Occipital lobe (tissue), 2 donors: Measurements from ENCODE around the gene HPSE2. TPM values are rescaled to one million over a fixed set of nuclear protein-coding genes. Genes with fewer than 3 reads are reported as not detected.
"Not testable (repeated sequence)": the region's sequence is repeated elsewhere in the genome, so short reads cannot be mapped to it uniquely, and the experiment has no call there.

Experiments used
- DNase-seq: peaks from one replicate; lab custom pipeline; 2025; lab: John Stamatoyannopoulos, UW
- total RNA-seq: library from RNA; depleted of rRNA; stranded (reverse); fragments of >200 nt; gene quantifications from one replicate; pipeline ENCODE4 v1.2.3, GENCODE V29; 2014

HPSE2 gene
- total RNA-seq, 1 donor from 2014 or later = not detected

DNA sequence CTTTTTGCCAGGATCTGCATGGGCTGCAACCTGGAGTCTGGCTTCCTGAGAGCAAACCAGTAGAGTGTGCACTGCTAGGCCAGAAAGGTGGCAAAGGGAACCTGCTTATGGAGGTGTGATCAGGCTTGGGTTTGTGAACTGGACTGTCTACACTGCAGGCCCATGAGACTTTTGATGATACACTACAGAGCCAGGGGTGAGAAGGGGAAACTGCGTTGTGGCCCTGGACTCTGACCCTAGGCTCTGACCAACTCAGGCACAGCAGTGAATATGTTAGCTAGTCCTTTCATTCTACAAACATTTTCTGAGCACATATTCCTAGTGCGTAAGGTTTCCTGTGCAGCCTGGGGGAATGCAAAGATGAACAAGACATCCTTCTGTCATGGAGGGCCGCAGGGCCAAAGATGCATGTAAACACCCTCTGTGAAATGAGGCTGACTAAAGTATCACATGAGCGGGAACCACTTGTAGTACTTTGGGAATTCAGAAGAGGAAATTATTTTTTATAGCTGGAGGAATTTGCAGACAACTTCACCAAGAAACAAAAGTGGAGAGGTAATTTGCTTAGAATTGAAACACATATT is 725.1 kb downstream of the HPSE2 start:
- DNase-seq = no peak

DNA sequence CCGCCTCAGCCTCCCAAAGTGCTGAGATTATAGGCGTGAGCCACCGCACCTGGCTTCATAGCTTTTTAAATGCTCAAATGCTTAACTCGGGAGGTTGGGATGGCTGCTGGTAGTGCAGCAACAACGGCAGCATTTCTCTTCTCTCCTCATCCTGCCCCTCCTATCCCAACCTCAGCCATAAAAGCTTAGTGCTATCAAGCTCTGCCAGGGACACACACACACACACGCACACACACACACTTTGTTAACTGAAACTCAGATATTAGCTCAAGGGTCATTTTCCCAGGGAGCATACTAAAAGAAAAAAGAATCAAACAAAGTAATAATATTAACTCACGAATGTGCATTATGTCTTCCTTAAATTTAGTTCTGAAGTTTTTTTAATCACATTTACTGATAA is 725.9 kb downstream of the HPSE2 start:
- no peak for DNase-seq

DNA sequence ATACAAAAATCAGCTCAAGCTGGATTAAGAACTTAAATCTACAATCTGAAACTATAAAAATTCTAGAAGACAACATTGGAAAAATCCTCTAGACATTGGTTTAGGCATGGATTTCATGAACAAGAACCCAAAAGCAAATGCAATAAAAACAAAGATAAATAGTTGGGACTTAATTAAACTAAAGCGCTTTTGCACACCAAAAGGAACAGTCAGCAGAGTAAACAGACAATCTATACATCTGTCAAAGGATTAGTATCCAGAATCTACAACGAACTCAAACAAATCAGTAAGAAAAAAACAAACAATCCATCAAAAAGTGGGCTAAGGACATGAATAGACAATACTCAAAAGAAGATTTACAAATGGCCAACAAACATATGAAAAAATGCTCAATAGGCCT is 733.1 kb downstream of the HPSE2 start:
- DNase-seq = not testable (repeated sequence)

DNA sequence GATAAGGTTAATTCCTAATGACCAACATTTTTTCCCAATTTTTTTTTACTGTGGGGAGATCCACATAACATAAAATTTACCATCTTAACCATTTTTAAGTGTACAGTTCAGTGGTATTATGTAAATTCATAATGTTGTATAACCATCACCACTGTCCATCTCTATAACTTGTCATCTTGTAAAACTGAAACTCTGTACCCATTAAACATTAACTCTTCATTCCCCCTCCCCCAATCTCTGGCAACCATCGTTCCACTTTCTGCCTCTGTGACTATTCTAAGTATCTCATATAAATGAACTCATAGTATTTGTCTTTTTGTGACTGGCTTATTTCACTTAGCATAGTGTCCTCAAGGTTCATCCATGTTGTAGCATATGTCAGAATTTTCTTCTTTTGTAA is 742.9 kb downstream of the HPSE2 start:
- no peak for DNase-seq

DNA sequence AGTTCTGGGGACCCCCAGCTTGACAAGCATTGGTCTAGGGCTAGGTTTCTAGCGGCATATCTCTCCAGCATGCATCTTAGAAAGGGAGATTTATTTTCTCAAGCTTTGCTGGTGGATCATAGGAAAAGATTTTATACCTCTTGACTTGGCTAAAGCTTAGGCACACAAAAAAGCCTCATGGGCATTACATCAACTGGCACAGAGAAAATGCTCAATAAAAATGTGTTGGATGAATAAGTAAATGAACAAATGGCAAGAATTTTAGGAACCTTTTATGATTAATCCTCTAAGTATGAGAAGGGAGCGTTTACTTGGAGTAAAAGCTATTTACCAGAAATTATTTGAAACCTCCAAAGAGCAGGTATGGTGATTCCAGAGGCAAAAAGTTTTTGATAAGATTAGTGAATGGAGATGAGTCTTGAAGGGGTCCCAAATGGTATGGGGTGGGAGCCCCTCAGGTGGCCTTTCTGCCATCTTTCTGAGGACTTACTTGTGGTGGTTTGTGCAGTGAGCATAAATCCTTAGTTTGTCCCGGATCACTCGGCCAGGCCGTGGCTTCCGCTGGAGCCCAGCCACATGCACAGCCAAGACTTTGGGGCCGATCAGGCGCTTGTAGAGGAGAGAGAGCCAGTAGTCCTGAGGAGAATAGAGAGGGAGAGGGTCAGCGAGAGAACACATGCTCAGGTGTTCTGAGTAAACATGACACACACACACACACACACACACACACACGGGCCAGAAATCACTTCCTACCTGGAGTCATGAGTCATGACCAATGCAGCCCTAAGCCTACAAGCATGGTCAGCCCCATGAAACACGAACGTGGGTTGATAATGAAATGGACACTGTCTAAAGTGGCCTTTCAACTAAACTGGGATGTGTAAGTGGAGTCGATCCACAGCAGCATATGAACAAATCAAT is 745.8 kb downstream of the HPSE2 start:
- no peak for DNase-seq

DNA sequence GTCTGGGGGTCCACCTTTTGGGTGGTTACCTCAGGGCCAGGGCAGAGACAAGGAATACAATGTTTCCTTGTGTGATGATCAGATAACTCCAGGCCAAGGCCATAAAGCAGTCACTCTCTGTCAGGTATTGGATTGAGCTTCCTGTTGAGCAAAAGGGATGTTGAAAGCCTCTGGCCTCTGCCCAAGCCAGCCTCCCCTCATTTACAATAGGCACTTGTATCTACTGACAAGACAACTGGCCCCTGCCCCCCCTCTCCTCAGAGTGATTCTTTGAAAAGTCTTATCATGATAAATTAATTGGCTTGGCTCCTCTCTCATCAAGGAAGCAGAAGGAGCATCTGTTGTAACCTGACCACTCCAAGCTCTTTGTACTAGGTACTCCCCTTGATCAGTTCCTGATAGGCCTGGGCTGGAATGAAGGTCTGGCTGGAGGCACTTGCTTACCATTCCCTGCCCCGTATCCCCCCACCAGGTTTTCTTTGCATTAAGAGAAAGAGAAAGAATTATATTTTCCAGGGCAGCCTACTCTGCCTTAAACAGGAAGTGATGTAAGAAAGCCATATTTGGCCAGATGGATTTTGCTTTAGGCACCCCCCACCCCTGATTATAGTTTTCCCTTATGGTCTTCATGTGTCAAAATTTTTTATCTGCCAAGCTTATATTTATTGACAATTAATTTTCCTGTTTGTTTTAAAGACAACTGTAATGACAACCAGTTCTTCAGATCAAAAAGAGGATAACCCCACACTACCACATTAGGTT is 746.8 kb downstream of the HPSE2 start:
- no peak for DNase-seq

DNA sequence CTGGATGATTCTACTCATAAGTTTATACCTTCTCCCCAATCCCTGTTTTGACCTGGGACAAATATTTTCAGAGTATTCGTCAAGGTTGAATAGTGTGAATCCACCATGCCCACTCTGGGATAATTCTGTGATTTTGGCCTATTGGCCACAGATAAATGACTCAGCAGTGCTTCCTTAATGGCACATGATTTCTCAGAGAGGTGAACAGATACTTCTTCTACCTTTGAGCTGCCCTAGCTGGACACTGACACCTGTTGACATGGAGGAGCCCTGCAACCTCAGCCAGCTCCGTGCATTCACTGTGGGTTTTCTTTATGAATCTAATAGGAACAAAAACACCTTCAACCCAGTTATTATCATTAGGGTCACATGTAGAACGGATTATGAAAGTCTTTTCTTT is 748.0 kb downstream of the HPSE2 start:
- DNase-seq = no peak

DNA sequence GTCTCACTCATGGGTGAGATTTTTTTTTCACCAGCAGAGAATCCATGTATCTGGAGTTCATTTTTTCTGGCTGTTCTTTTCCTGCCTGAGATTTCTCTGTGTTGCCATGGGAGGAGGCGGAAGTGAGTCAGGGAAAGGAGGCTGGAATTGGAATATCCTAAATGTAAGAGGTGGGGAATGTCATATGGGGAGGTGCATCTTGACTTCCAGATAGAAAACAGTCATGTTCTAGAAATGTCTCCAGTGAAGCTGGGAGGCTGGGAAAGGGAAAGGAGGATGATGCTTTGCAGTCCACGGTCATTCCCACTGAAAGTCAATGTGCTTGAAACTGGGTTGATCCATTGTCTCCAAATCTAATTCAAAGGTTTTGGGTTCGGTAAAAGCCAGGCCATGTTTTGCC is 749.2 kb downstream of the HPSE2 start:
- no peak for DNase-seq

DNA sequence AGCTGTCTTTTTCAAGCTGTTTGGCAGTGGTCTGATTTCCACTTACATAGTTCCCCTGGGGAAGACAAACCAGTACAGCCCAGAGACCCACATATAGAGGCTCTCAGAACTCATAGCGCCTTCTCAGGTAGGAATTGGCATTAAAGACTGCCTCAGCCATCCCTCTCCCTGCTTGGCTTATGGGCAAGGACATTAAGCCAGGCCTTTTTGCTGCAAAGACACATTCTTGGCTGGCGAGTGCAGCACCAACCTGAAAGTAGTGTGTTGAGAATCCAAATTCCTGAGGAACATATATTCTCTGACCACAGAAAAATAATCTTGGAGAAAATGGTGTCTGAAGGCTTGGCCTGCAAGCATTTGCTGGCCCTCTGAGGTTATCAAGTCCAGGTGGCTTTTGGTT is 749.7 kb downstream of the HPSE2 start:
- DNase-seq = no peak

DNA sequence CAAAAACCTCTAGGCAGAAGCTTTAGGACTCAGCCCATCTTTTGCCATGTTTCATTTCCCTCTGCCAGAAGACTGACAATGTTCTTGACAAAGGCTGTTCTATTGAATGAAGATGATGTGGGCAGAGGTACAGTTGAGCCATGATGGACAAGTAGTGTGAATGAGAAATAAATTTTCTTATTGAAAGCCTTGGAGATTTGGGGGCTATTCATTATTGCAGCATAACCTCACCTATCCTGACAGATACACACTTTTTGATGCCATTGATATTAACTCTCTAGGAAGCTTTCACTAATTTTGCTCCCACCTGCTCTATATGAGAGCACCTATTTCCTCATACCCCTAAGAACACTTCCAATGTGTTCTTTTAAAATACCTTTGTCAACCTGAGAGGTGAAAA is 752.0 kb downstream of the HPSE2 start:
- no peak for DNase-seq

DNA sequence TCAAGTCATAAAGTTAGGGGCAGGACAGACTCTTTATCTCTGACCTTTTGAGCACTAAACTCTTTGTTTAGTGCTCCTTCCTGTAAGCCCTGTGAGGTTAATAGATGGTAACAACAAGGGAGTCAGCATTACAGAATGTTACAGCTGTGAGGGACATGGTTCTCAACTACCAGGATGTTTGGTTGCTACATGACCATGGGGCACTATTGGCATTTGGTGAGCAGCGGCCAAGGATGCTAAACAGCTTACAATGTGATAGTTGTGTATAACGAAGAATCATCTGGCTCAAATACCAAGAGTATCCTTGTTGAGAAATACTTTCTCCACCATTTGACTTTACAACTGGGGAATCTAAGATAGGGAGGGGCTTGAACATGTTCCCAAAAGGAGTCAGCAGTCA is 753.6 kb downstream of the HPSE2 start:
- no peak for DNase-seq

DNA sequence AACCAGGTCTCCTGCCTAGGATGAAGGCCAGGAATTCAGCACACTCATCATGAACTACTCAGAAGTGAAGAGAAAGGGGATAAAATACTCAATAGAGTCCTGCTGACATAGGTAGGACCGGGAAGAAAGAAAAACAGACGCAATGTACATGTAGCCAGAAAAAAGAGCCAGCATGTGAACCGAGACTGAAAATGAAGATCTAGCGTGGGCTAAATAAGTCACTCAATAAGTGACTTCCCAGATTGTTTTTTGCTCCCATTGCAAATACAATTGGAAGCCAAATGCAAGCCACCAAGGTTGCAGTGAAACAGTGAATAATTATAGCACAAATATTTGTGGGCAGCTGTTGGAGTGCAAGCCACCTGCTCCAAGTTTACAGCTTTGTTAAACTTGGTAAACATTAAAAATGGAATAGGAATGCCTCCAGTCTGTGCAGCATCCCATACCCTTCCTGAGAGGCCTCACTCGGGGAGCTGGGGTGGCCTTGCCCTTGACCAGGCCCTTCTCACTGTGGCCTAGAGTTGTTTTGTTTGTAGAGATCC is 754.2 kb downstream of the HPSE2 start:
- no peak for DNase-seq

DNA sequence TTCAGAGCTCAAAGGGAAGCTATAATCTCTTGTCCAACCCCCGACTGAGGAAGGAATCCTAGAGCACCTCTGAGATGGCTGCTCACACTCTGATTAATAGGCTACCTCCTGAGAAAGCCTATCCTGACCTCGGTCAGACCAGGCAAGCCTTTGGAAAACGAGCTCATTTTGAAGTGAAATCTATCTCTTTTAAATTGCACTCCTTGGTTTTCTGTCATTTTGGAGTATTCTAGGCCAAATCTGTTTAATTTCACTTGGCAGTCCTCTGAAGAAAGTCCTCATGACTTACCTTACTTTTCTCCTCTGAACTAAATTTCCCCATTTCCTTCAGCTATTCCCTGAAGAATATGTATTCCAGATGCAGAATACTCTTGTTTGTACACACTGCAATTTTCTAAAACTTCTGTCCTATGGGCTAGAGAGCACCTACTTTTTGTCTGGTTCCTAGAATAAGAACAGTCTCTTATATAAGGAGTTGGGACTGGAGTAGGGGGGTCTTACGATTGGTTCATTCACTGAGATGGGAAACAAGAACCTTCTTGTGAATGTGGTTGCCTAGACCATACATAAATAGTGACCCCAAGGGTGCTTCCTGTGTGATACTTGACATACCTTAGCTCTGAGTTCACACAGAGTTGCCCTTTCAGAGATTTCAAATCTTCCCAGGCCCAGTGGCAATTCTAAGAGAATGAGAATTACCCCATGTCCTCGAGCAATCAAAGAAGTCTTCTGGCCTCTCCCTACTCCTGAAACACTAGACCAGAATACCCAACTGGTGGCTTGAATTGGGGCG is 757.0 kb downstream of the HPSE2 start:
- no peak for DNase-seq

DNA sequence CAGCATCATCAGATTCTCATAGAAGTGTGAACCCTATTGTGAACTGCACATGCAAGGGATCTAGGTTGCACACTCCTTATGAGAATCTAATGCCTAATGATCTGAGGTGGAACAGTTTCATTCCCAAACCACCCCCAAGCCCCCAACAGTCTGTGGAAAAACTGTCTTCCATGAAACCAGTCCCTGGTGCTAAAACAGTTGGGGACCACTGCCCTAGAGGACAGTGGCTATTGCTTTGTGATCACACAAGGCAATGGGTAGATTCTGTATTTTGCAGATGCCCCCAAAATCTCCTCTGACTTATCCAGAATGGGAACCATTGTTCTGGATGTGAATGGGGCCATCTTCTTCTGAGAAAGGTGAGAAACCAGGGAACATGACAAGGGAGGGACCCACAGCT is 757.8 kb downstream of the HPSE2 start:
- DNase-seq = no peak

DNA sequence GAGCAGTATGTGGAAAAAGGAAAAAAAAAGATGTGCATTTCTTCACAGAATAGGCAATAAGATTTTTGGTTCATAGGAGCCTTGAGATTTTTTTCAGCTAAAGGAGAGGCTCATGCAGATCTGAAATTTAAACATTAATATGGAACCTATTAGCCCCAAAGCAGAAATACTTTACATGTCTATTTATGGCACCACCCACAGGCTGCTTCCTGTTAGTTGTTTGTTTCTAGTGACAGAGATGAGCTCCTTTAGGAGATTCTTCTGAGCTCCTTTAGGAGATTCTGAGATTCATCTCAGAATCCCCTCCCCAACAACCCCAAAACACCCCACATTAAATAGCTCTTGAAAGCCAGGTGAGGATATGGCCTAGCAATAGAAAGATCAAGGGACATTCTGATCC is 761.0 kb downstream of the HPSE2 start:
- DNase-seq = no peak

DNA sequence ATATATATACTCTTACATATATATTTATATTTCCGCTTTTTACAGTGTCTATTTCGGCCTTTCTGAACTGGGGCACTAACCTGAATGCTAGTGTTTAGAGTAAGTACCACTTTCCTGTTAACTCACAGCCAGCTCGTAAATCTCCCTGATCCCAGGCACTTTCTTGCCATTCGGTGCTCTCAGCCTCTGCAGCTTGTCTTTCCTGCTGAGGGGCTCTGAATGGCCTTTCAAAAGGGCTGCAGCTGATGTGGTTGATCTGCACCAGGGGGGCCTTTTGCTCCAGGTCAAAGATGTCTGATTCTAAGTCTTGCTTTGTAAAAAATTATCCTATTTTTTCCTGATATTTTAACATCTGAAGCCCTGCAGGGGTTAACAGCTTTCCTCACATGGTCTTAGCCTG is 763.5 kb downstream of the HPSE2 start:
- DNase-seq = no peak

DNA sequence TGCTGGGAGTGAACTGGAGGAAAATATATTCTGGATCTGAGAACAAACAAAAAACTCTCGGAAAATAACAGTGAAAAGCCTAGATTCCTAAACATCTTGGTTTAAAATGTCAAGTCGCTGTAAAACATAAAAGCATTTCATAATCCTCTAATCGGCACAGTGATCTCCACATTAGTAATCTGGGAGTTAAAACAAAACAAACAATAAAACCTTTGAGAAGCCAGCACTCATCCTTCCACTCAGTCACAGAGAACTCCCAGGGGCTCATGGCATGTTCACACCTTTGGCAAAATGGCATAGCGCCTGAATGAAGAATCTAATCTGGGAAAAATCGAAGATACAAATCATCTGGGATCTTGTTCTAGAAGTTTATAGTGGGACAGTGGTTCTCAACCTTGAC is 764.8 kb downstream of the HPSE2 start:
- no peak for DNase-seq

DNA sequence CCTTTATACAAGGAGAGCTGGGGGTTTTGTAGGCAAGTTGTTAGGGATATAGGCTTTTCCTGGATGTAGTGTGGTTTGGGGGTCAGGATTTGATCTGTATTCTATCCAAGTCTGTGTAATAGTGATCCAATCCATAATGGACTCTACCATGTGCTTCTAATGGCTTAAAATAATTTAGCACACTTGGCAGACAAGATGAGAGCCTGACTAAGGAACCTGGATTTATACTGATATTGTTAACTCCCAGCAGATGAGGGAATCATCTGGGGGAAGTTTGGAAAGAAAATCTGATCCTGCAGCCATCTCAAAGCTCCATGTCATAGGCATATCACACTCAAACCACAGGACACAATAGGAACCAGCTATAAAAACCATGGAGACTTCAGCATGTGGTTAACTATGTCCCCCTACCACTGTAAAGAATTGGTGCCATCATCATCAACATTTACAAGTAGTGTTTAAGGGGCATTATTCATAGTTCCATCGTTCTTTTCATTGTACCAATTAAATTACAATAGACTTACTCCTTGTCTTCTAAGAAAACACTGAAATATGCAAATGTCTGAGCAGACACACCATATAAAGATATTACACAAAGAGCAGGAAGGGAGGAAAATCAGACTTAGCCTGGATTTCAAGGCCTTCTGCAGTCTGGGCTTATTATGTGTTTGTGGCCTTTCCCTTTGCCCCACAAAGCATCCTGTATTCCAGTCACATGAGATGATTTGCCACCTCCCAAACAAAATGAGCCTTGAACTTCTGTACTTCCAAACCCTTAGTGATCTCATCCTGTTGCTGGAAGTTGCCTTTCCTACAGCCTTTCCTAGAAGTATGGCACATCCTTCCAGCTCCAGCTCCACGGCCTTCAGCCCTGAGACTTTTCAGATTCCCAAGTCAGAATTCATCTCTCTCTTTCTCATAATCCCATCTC is 766.4 kb downstream of the HPSE2 start:
- DNase-seq = no peak

DNA sequence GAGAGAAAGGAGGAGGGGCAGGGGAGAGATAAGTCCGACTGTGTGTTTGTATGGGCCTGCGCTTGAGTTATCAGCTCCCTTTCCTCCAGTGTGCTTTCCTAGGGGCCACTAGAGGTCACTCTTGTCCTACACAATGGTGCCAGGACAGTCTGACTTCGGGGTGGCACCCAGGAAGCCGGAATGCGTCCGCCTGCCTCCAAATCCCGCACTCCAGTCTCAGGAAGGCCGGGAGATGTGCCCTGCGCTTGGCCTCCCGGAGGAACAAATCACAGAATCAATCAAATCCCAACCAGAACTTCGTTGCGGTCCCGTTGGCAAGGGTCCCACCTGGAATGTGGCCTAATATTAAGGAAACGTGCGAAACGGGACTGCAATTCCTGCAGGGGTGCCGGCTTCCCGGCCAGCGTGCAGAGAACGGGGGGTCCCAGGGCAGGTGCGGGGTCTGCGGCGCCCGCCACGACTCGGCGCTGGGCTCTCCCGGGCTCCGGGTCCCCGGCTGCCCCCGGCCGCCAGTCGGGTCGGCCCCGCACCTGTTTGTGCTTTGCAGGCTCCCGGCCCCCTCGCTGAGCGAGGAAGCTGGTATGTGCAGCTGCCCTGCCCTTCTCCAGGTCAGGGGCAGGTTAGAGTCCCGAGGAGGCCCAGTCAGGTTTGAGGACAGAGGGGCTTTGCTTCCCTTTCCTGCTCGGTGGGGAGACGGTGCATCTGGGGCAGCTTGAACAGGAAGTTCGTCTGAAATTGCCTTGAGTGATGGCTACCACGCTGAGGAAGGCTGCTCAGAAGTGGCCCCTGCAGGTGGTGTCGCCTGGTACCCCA is 767.9 kb downstream of the HPSE2 start:
- peak; percentile 80 for DNase-seq
